Measurements from ENCODE around the gene KRT1. TPM values are rescaled to one million over a fixed set of nuclear protein-coding genes. Genes with fewer than 3 reads are reported as not detected.

The KRT1 gene
- total RNA-seq, 1 donor from 2014 or later: not detected

- no peaks in the 10 kb centered on the region for H3K9me3 ChIP-seq (replicated peaks)
- H3K27ac ChIP-seq (replicated peaks): no peak overlapping the region
- DNase-seq: no peak
- TF ChIP-seq, protein P1, sequence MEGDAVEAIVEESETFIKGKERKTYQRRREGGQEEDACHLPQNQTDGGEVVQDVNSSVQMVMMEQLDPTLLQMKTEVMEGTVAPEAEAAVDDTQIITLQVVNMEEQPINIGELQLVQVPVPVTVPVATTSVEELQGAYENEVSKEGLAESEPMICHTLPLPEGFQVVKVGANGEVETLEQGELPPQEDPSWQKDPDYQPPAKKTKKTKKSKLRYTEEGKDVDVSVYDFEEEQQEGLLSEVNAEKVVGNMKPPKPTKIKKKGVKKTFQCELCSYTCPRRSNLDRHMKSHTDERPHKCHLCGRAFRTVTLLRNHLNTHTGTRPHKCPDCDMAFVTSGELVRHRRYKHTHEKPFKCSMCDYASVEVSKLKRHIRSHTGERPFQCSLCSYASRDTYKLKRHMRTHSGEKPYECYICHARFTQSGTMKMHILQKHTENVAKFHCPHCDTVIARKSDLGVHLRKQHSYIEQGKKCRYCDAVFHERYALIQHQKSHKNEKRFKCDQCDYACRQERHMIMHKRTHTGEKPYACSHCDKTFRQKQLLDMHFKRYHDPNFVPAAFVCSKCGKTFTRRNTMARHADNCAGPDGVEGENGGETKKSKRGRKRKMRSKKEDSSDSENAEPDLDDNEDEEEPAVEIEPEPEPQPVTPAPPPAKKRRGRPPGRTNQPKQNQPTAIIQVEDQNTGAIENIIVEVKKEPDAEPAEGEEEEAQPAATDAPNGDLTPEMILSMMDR (IDR thresholded peaks at IDR 0.05; ENCODE audit: borderline replicate concordance): no peak
- H3K27me3 ChIP-seq (ENCODE audit: low read depth): peaks cover 50% of the 10 kb centered on the region
- no peak overlapping the region for H3K4me3 ChIP-seq
- no peaks in the 10 kb centered on the region for H3K36me3 ChIP-seq
- intact Hi-C loops (cut with micrococcal nuclease): no loop called here
- peaks cover 8% of the 10 kb centered on the region for H3K4me1 ChIP-seq
Measured at GRCh38 chr12:52662093-52662917, 17.9 kb downstream of the KRT1 start.

- TF ChIP-seq, protein P1 (IDR thresholded peaks at IDR 0.05; ENCODE audit: borderline replicate concordance): no peak
- Histone ChIP-seq H3K4me3 (no peak overlapping the region), H3K9me3 (replicated peaks) (no peaks in the 10 kb centered on the region), H3K4me1 (peaks cover 15% of the 10 kb centered on the region), H3K36me3 (no peaks in the 10 kb centered on the region), H3K27ac (replicated peaks) (no peak overlapping the region), H3K27me3 (ENCODE audit: low read depth) (peaks cover 48% of the 10 kb centered on the region)
- no peak for DNase-seq
- intact Hi-C loops (cut with micrococcal nuclease): no loop called here
Measured at GRCh38 chr12:52661668-52662067, 18.5 kb downstream of the KRT1 start.

GRCh38 chr12:52660934-52661499 is 19.2 kb downstream of the KRT1 start:
- no peaks in the 10 kb centered on the region for H3K9me3 ChIP-seq (replicated peaks)
- intact Hi-C loops (cut with micrococcal nuclease): no loop called here
- no peak for DNase-seq
- H3K36me3 ChIP-seq: no peaks in the 10 kb centered on the region
- no peak overlapping the region for H3K27ac ChIP-seq (replicated peaks)
- H3K4me3 ChIP-seq: no peak overlapping the region
- H3K4me1 ChIP-seq: peaks cover 20% of the 10 kb centered on the region
- TF ChIP-seq, protein P1 (IDR thresholded peaks at IDR 0.05; ENCODE audit: borderline replicate concordance): no peak
- peaks cover 42% of the 10 kb centered on the region for H3K27me3 ChIP-seq (ENCODE audit: low read depth)

- H3K36me3 ChIP-seq: no peaks in the 10 kb centered on the region
- TF ChIP-seq, protein P1 (IDR thresholded peaks at IDR 0.05; ENCODE audit: borderline replicate concordance): no peak
- no peak overlapping the region for H3K4me3 ChIP-seq
- intact Hi-C loops (cut with micrococcal nuclease): no loop called here
- no peaks in the 10 kb centered on the region for H3K9me3 ChIP-seq (replicated peaks)
- H3K27me3 ChIP-seq (ENCODE audit: low read depth): peaks cover 31% of the 10 kb centered on the region
- no peak for DNase-seq
- H3K27ac ChIP-seq (replicated peaks): no peak overlapping the region
- peaks cover 30% of the 10 kb centered on the region for H3K4me1 ChIP-seq
Measured at GRCh38 chr12:52659951-52660350, 20.3 kb downstream of the KRT1 start.

DNA sequence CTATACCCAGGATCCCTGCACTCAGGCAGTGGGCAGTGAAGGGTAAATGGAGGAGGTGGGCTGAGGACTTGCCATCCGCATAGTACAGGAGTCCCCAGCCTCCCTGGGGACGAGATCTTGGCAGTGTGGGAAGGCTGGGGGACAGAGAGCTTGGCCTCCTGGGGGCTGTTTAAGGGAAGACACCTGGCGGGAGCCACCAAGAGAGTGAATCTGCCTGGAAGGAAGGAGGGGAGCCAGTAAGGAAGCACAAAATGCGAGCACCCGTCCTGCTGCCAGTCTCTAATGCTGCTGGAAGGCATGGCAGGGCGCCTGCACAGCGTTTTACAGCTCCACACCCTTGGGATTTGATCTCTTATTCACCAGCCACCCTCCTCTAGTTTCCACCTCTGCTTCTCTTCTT is 20.8 kb downstream of the KRT1 start:
- H3K4me1 ChIP-seq: peaks cover 31% of the 10 kb centered on the region
- no peaks in the 10 kb centered on the region for H3K36me3 ChIP-seq
- no peak overlapping the region for H3K4me3 ChIP-seq
- H3K9me3 ChIP-seq (replicated peaks): no peaks in the 10 kb centered on the region
- H3K27me3 ChIP-seq (ENCODE audit: low read depth): peaks cover 30% of the 10 kb centered on the region
- no peak for DNase-seq
- no peak overlapping the region for H3K27ac ChIP-seq (replicated peaks)
- TF ChIP-seq, protein P1 (IDR thresholded peaks at IDR 0.05; ENCODE audit: borderline replicate concordance): no peak
- intact Hi-C loops (cut with micrococcal nuclease): no loop called here

Measured in left ventricle myocardium inferior (tissue), 1 donor.